HG02884 (cell line): ENCODE measurements around the gene PDE1A.

ENCODE experiments used
- ATAC-seq: cut with Tn5 transposase; IDR thresholded peaks from one replicate; pipeline ENCODE4 v1.9.1; 2021; ENCODE audit warnings: mild to moderate bottlenecking, moderate library complexity; ENCODE audit not compliant: unreplicated experiment

Gene PDE1A

DNA sequence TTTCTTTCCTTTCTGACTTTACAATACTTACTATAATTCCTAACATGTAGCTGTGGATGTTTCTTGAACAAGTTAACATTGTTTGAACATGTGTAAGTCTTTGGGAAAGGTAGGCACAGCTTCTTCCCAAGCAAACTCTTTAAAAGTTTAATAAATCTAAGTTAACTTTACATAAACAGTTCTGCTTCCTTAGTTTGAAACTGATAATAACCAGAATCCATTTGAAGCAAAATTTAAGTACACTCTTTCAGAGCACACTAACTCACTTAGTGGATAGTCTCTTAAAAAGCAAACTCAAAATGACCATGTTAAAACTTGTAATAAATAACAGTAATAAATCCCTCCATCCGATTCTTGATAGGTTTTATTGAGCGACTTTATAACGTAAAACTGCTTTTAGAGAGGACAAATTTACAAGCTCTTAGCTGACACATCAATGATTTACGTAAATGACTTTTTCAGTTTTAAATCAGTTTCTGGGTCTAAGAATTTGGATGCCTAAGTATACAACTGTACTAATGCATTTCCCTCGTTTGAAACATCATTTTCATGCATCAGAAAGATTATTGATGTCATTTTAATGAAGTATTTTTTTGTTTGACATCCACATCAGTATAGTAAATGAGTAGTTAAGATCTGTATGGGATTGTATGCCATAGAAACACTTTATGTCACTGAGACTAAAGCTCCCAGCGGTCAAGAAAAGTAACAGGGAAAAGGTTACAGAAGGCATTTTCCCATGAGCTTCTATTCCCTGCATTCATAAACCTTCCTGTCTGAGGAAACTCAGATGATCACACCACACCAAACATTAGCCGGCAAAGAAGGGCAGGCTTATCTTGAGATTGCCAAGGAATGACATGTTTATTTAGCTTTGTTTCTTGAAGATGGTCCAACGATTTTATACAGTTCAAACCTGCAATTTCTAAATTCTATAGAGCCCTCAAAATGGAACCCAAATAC, 67.5 kb downstream of the PDE1A start:
- ATAC-seq, result no peak

DNA sequence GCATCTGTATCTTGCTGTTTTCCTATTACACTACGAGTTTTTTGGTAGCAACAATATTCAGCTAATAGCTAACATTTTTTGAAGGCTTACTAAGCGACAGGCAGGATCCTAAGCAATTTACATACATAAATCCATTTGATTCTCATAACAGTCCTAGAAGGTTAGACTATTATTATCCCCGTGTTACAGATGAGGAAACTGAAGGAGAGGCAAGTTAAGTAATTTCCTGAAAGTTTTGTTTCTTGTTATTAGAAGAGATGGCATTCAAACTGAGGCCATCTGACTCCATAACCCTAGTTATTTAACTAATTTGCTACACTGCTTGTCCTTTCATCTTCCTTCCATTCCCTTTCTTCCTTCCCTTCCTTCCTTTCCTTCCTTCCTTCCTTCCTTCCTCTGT, 68.2 kb downstream of the PDE1A start:
- no peak for ATAC-seq

DNA sequence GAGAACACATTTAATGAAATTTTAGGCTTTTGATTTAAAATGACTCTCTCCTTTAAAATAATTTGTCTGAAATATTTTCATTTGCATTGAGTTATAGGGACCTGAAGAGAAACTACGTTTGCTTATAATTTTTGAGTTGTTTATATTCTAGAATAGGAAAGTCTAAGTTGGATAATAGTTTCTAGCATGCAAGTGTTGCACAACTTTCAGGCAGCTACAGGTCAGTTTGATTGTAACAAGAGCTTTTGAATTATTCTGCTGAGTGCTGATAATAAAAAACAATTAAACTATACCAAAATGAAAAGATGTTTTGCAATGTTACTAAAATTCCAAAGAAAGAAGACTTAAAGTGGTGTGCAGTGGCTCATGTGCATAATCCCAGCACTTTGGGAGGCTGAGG, 71.0 kb downstream of the PDE1A start:
- ATAC-seq, result no peak

DNA sequence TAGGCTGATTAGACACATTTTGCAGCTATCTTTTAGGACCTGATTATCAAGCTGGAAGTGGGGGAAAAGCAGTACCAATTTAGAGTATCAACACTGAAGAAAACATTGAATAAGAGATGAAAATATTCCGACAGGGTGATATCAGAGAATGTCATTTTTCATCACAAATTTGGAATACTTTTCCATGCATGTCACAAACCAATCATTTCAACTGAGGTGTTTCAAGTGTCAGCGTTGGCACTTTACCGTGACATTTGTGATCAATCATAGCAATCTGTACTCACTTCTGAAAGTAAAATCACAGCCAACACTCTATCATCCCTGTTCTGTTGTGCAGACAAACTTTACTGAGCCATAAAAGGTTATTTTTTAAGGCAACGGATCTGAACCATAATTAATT, 75.4 kb downstream of the PDE1A start:
- ATAC-seq, result no peak

DNA sequence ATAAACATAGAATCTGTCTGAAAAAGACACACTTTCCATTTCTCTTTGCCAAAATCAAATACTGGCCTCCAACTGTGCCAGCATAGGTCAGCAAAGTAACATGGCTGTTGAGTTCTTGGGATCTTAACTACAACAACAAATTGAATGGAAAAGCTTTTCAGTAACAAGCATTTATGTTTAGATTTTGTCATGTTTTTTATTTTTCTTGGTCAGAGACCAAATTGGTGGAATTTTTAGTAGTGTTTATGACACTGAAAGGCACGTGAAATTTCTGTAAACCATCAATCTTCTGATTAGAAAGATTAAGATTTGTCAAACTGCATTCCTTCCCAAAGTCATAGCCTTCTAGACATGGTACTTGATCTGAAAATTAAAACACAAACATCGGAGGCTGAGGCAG, 77.6 kb downstream of the PDE1A start:
- no peak for ATAC-seq

DNA sequence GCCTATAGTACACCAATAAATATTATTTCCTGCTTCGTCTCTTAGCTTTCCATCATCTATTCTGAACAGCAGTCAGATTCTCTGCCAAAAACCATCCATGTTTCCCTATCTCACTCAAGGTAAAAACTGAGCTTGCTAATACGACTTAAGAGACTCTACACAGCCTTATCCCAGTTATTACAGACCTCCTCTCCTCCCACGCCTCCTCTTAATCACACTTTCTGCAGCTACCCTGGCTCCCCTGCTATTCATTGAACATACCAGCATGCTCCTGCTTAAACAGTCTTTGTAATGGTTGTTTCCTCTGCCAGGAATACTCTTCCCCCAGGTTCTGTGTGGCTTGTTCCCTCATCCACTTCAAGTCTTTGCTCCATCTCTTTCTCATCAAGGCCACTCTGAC, 81.5 kb downstream of the PDE1A start:
- no peak for ATAC-seq

DNA sequence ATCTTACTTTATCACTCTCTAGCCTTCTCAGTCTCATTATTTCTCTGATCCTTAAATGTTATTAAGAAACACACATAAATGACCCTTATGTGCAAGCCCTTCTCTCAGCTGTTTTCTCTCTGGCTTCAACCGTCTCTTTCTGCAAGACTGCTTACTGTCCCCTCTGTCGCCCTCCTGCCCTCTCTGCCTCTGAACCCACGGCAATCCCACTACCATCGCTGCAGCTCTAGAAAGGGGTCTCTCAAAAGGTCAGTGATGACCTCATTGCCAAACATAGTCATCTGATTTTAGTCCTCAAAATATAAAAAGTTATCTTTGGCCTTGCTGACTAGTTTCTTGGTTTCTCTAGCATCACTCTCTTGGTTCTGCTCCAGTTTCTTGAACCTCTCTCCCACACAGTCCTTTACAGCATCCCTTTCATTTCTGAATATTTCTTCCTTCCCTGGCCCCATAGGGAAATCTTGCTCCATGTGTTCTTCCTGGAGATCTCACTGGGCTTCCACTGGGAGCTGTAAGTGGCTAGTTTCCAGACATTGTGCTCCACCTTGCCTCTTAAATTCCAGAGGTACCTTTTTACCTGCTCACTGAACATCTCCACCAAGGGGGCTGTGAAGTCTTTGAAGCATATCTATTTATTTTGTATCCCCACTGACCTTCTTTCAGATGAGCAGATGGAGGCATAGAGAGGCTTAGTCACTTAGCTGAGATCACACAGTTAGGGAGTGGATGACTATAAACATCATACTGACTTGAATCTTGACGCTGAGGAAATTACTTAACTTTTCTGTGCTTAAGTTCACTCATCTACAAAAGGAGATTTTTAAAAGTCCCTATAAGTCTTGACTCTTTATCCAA, 96.2 kb downstream of the PDE1A start:
- ATAC-seq, result no peak

DNA sequence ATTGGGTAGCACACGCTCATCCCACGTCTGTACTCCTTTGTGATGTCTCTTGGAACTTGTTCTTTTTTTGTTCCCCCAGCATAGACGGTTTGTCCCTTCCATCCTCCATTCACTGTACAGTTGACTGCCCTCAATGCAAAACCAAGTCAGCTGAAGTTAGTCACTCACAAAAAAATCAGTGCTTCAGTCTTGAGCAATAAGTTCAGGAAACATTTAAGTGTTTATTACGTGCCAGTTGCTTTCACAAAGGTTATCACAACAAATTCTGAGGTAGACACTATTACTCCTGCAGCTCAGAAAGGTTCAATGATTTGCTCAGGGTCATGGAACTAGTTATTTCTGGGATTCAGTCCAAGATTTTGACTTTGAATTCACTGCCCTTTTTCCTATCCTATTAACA, 102.2 kb downstream of the PDE1A start:
- no peak for ATAC-seq

DNA sequence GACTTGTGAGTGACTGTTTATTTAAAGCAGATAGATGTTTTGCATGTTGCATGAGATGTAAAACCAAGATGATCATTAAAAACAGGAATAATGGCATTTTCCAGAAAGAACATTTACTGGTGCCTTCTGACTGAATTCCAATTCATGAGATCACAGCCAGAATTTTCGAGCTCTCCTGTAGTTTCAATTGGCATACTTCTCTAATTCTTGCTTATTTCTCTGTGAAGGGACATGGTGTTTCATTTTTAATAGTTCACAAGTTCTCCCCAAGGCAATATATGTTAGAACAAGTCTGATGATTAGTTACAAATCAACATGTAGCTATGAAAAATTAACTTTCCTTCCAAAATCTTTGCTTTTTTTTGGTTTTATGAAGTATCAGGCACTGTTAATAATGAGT, 105.7 kb downstream of the PDE1A start:
- ATAC-seq, result no peak

DNA sequence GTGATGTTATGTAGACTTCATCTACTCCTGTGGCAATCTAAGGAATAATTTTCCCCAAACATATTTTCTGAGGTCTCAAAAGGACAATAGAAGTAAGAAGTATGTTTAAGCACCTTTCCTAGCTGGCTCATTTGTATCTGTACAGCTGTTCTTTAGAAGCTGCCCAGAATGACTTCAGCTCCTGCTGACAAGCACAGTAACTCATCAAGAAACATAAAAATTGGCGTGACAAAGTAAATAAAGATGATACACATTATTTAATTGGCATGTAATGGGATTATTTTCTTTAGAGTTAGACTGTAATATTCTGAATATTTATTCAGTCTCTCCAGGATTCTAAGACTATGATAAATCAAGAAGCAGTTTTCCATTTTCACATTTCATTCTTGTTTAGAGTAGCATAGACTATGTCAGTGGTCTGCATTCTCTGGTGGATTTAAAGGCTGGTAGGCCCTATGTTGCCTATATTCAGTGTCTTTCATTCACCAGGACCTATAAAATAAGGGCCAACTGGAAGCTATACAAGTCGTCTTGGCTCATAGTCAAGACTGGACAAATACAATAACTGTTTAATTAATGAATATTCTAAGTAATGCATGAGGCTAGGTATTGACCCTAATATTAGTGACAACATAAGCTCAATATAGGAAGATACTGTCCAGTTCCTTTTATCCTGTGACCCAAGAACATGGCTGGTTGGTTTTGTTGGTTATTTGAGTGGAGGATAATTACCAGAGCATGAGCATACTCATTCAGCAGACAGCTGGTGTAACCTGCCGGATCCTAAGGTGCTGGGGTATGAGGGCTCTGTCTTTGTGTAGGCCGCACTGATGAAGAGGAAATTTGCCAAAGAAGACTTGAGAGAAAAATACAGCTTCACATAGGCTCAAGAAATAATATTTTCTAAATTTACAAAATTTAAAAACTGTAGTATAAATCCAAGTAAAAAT, 107.0 kb downstream of the PDE1A start:
- no peak for ATAC-seq

DNA sequence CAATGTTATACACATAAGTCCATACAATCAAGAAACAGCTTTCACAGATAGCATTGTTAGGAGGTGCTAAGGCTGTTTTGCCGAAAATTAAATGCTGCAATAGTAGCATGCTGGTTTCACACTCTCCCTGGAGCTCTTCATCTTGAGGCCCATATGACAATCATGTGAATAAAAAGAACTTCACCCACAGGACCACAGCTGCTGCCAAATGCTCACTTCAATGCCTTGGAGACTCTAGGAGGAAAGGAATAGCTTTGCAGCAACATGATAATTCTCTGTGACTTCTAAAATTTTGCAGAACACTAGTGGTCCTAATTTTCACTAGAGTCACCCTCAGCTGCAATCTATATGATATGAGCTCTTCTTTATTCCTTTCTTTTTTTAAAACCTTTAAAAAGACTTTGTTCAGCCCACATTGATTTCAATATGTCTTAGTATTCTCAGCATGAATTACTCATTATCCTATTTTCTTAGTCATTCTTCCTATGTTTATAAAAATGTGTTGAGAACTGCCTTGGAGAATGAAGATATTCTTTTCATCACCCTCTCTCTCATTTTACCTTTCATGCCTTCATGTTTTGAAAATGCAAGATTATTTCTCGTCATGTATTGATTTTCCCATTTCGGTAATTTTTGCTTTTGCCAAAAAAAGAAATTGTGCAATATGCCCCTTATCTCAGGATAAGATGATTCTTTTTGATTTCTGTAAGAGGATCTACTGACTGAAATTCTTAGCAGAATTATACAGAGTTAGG, 108.2 kb downstream of the PDE1A start:
- ATAC-seq, result no peak

DNA sequence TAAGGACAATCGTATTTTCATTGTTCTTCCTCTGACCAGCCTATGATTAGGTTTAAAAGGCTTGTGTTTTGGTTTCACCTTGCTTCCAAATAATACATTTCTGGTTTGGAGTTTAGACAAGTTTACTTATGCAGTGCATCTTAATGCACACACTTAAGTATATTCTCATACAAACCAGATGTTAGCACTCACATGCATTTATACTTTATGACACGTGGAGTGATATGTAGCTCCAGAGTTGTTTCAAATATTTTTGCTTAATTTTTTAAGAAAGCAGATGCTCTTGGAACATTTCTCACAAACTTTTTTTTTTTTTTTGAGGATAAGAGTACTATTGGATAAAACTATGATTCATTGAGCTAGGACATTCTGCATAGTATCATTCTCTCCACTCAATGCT, 109.9 kb downstream of the PDE1A start:
- no peak for ATAC-seq

DNA sequence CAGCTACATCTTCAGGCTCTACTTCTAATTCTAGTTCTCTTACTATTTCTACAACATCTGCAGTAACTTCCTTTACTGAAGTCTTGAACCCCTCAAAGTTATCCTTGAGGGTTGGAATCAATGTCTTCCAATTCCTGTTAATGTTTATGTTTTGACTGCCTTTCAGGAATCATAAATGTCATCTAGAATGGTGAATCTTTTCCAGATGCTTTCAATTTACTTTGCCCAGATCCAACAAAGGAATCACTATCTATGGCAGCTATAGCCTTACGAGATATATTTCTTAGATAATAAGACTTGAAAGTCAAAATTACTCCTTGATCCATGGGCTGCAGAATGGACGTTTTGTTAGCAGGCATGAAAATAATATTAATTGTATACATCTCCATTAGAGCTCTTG, 123.9 kb downstream of the PDE1A start:
- ATAC-seq, result no peak

DNA sequence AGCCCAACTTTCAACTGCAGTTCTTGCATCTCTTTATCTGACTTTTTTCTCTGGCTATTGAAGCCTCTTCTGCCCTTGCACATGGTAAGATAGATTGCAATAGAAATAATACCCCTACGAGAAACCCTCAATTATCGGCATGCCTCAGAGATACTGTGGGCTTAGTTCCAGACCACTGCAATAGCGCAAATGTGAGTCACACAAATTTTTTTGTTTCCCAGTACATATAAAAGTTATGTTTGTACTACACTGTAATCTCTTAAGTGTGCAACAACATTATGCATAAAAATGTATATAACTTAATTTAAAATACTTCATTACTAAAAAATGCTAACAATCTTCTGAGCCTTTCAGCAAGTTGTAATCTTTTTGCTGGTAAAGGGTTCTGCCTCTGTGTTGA, 124.7 kb downstream of the PDE1A start:
- ATAC-seq, result no peak

DNA sequence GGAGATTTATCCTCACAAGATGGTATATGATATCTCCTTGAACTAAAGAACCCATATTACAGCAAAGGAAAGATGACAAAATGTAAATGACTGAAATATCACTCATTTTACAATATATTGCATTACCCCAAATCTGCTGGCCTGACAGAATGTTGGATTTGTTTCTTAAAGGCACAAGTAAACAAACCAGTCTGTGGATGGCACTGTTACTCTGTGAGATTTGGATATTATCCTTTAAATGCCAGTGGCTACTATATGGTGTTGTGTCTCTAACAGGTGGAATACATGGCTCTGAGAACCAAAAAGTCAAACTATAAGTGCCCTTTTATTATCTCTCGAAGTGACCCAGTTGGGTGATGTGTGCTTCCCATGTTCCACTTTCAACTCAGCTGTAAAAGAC, 125.7 kb downstream of the PDE1A start:
- no peak for ATAC-seq

DNA sequence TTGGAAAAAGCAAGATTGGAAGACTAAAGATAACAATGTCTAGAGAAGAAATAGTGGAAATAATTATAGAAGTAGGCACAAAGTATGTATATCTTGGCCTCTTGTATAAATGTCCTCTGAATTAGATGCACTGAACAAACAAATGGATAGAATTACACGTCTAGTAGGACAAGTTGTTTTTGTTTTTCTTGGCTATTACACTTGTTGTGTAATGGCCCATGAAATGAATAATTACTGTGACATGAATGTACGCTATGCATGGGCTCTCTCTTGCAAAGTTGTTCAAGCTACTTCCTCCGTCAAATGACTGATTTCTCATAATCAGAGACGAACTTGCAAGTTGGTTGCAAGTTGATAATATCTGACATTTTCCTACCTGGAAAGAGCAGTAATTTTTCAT, 126.2 kb downstream of the PDE1A start:
- no peak for ATAC-seq

DNA sequence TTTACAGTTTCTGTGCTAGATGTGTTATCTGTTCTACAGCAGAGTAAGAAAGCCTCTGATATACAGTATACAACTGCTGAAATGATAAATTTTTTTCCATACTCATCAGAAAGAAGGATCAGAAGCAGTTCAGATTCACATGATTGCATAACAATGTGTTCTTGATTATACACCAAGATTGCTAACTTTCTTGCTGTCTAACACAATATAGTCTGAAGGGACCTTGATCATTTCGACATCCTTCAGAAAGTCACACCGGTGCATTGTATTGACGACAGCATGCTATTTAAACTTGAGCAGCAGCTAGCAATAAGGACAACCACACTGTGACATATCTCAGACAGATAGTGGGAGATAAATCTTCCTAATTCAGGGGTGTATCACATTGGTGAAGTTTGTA, 127.2 kb downstream of the PDE1A start:
- ATAC-seq, result no peak

DNA sequence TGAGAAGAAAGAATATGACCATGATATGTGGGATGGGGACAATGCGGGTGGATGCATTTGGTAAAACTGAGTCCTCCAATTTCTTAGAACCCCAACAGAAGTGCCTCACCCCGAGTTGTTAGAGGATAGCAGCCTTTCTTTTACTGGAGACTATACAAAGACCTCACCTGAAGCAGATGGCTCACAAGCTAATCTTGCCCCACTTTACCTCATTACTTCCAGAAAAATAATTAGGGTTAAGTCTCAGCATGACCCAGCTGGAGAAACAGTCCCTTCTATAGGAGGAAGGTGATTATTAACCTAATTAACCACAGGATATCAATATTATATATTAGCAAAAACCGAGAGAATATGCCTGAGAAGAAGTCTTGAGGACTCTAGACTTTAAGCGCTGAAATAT, 128.4 kb downstream of the PDE1A start:
- no peak for ATAC-seq

DNA sequence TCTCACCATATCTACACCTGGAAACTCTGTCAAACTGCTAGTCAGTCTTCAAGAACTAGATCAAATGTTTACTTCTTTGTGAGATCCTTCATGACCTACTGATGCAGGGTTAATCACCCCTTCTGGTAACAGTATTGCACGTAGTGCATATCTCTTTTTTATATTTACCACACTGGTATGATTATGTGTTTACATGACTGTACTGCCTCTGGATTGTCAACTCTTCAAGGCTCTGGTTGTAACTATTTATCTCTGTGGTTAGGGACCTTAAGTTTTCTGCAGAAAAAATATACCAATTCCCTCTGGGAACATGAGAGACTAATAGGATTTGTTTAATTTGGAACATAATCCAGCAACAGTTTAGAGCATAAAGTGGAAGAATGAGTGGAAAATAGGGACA, 135.5 kb downstream of the PDE1A start:
- ATAC-seq, result no peak

DNA sequence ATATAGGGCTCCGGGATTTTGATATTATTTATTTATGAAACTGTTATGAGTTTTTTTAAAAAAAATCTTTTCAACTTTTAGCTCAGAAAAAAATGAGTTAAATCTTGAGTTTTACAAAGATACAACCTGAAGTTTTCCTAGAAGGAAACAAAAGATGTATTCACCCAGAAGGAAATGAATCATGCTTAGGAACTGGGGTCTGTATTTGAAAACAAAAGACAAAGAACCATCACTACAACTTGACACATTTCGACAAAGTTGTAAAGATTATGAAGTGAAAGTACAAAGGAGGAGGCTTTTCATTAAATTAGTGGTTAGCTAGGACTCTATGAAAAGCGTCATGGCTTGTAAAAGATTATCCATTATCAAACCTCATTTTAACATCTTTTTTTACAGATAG, 143.3 kb downstream of the PDE1A start:
- ATAC-seq, result no peak
